Testis (tissue), 3 donors: ENCODE measurements around the gene ATF5. TPM values are rescaled to one million over a fixed set of nuclear protein-coding genes. Genes with fewer than 3 reads are reported as not detected.

Experiments
- DNase-seq: peaks from one replicate; pipeline ENCODE4 v3.0.0-alpha.2; 2019
- H3K27ac ChIP-seq, 2 donors: fragments of 200-600 bp; sonication (generic); one replicate each; pipeline ENCODE4 v1.5.1; 2019
- H3K27me3 ChIP-seq: fragments of 200-600 bp; sonication (generic); one replicate; pipeline ENCODE4 v1.5.1; 2019
- H3K36me3 ChIP-seq: fragments of 200-600 bp; sonication (generic); one replicate; pipeline ENCODE4 v1.5.1; 2017; ENCODE audit warnings: low read depth; ENCODE audit errors: missing control alignments
- H3K4me1 ChIP-seq: fragments of 200-600 bp; sonication (generic); one replicate; pipeline ENCODE4 v1.5.1; 2019
- H3K4me3 ChIP-seq, 2 donors: fragments of 200-600 bp; sonication (generic); one replicate each; pipeline ENCODE4 v1.5.1; 2017 to 2019
- H3K9me3 ChIP-seq: fragments of 200-600 bp; sonication (generic); one replicate; pipeline ENCODE4 v1.5.1; 2017
- CTCF ChIP-seq, 3 experiments: fragments of 450-650 bp in 2 of 3; fragments of 200-600 bp in 1 of 3; sonication (generic) in 1 of 3; IDR thresholded peaks; one replicate each; pipeline ENCODE4 v1.5.1; 2016 to 2019; ENCODE audit warnings: antibody characterized with exemption in 3 of 3, mild to moderate bottlenecking in 2 of 3, moderate library complexity in 1 of 3
- POLR2A ChIP-seq: fragments of 450-650 bp; IDR thresholded peaks from one replicate; pipeline ENCODE4 v1.6.1; 2017; ENCODE audit warnings: antibody characterized with exemption, mild to moderate bottlenecking, moderate library complexity
- WGBS, 2 donors: methylation state at CpG; one replicate each; pipeline ENCODE4 v1.1.5; 2018; 5-methylcytosine and 5-hydroxymethylcytosine counted together
- intact Hi-C: fragments of 100-400 bp; cut with DNase I; formaldehyde crosslinking; loops from one replicate; pipeline ENCODE4 v1.15.1; 2023; ENCODE audit warnings: low total_unique reads
- polyA plus RNA-seq: library from polyadenylated mRNA; stranded (reverse); fragments of 350-450 nt; fragmentation: Illumina TruSeq; extraction: RNeasy Lipid Tissue Mini Kit (QIAGEN cat#74804); gene quantifications from one replicate; pipeline ENCODE4 v1.2.3, GENCODE V29; 2014; ENCODE audit warnings: low read depth, low replicate concordance; ENCODE audit not compliant: insufficient read depth
- total RNA-seq, 2 donors: library from RNA; depleted of rRNA; stranded (reverse); fragments of >200 nt; gene quantifications; one replicate each; pipeline ENCODE4 v1.2.3, GENCODE V29; 2016

Gene ATF5
- total and polyA plus RNA-seq, 3 donors from 2014 or later, result 31.3 to 64.5 (median 38.5) TPM

DNA sequence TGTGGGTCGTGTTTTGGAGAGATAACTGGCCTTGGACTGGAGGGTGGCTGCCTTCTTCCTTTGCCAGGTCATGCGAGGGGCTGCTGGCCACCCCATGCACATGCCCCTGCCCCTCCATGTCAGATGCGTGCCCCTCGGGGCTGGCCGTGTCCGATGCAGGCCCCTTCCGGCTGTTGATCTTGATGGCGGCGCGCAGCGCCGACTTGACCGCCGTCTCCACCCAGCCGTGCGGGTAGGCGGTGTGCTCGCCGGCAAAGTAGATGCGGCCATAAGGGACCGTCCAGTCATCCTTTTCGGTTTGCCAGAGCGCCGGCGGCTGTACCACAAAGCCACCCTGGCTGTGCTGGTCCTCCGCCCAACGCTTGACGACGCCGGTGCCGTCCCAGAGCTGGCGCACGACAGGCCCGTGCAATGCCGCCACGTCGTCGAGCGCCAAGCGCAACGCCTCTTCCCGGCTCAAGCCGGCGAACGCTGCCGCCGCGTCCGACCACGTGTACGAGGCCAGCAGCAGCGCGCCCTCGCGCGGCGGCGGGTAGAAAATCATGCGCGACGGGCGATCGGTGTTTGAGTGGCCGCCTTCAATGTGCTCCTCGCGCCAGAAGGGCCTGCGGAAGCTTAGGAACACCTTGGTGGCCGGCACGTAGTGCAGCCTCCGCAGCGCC, 39.2 kb upstream of the ATF5 start:
- TF ChIP-seq POLR2A (no peak), CTCF (IDR thresholded peaks at IDR 0.05) (peak; percentile 57 to 75 (median 70))
- intact Hi-C loops, result no loop called here
- 4 to 28% methylated on average over 26 to 54 of the region's 71 CpGs for WGBS, 2 donors
- no peaks in the 10 kb centered on the region for H3K4me1 ChIP-seq
- peak; percentile 79 for DNase-seq
- H3K36me3 ChIP-seq, result no peaks in the 10 kb centered on the region
- no peaks in the 10 kb centered on the region for H3K9me3 ChIP-seq
- H3K27ac ChIP-seq, result no peak overlapping the region
- peak overlapping the region; percentile 6 to 43 for H3K4me3 ChIP-seq
- no peaks in the 10 kb centered on the region for H3K27me3 ChIP-seq

DNA sequence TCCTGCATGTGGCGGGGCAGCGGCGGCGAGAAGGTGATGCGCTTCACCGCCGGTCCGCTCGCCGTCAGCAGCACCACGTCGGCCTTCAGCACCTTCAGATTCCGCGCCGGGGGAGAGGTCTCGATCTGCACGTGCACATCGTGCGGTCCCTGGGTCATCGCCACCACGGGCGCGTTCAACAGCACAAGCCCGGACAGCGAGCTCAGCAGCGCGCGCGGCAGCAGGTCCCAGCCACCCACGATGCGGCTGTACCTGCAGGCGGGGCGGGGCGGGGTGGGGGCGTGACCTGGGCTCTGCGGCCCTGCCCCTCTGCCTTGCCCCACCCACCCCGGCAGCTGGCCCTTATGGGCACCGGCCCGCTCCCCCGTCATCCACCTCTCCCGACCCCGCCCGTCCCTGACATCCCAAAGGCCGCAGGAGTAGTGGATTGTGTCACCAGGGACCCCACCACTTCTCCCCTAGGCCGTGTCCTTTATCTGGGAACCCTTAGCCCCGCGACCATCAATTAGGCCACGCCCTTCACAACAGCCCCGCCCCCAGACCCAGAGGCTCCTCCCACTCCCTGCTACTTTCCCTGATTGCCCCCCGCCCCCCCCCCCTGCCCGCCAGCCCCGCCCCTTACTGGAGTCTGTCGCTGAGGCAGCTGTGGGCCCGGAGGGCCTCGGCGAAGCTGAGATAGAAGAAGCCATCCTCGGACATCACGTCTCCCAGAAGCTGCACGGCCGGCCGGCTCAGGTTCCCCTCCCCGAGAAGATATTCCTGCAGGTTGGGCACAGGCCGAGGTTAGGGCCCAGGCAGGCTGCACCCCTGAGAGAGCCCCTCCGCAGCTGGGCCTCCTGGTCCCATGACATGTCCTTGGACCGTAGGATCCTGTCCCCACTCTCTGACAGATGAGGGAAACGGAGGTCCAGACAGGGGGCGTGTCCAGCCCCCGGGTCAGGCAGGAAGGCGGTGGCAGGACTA, 38.4 kb upstream of the ATF5 start:
- Histone ChIP-seq H3K36me3 (no peaks in the 10 kb centered on the region), H3K27me3 (no peaks in the 10 kb centered on the region), H3K9me3 (no peaks in the 10 kb centered on the region), H3K27ac (no peak overlapping the region), H3K4me1 (no peaks in the 10 kb centered on the region), H3K4me3 (peak overlapping the region; percentile 6 to 43)
- DNase-seq, result peak; percentile 57
- intact Hi-C loops, result no loop called here
- 11 to 15% methylated on average over 15 to 53 of the region's 69 CpGs for WGBS, 2 donors
- TF ChIP-seq CTCF (IDR thresholded peaks at IDR 0.05) (no peak), POLR2A (no peak)

DNA sequence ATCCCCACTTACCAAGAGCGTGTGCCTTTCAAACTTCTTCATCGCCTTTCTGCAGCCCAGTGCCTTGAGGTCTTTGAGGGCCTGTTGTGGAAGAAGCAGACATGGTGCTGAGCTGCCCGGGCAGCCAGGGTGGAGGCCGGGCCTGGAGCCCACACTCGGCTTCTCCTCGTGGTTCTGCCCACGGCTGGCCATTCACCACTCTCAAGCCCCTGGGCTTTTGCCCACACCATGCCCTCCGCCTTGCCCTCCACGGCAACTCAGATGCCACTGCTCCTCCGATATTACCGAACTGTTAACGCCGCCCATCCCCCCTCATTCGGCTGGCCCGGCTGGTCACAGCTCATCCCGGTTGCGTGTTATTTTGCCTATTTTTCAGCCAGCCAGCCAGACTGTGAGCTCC, 37.6 kb upstream of the ATF5 start:
- H3K27ac ChIP-seq, result no peak overlapping the region
- no peaks in the 10 kb centered on the region for H3K4me1 ChIP-seq
- intact Hi-C loops, result no loop called here
- peak overlapping the region in 1 of 2 donors; percentile 43 for H3K4me3 ChIP-seq
- 61 to 70% methylated on average over 14 to 17 of the region's 17 CpGs for WGBS, 2 donors
- H3K27me3 ChIP-seq, result no peaks in the 10 kb centered on the region
- TF ChIP-seq CTCF (IDR thresholded peaks at IDR 0.05), result no peak
- no peak for TF ChIP-seq POLR2A
- no peaks in the 10 kb centered on the region for H3K9me3 ChIP-seq
- no peaks in the 10 kb centered on the region for H3K36me3 ChIP-seq
- DNase-seq, result no peak

DNA sequence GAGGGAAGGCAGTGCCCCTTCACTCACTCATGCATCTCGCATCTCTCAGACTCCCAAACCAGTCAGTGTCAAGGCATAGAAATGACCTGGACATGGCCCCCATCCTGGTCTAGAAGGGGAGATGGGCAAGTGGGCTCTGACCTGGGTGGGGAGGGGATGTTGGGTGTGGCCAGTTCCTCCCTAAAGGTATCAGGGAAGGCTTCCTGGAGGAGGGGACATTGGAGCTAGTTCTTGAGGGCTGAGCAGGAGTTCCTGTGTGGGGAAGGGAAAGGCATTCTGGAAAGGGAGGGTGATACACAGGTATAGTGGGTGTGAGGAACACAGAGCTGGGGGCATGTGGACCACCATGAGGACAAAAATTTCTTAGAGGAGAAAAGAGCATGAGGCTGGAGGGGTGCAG, 36.3 kb upstream of the ATF5 start:
- Histone ChIP-seq H3K27ac (no peak overlapping the region), H3K4me3 (no peak overlapping the region), H3K9me3 (no peaks in the 10 kb centered on the region), H3K4me1 (no peaks in the 10 kb centered on the region), H3K27me3 (no peaks in the 10 kb centered on the region), H3K36me3 (no peaks in the 10 kb centered on the region)
- DNase-seq, result no peak
- 88 to 93% methylated on average over 1 of the region's 1 CpG for WGBS, 2 donors
- TF ChIP-seq CTCF (IDR thresholded peaks at IDR 0.05), result no peak
- no peak for TF ChIP-seq POLR2A
- intact Hi-C loops, result no loop called here
